Stomach (tissue), 9 donors: ENCODE data around the gene TMOD4. TPM values are rescaled to one million over a fixed set of nuclear protein-coding genes. Genes with fewer than 3 reads are reported as not detected.
"Not testable (repeated sequence)": the region's sequence is repeated elsewhere in the genome, so short reads cannot be mapped to it uniquely, and the experiment has no call there.

Experiments
- DNase-seq, 2 donors: peaks; one replicate each; pipeline versions ENCODE4 v3.0.0 to v3.0.0-alpha.2; 2013 to 2019
- H3K27ac ChIP-seq, 5 donors: fragments of 200-600 bp in 4 of 5; sonication (generic) in 4 of 5; one replicate each; pipeline ENCODE4 v1.5.1; 2013 to 2019; ENCODE audit warnings: mild to moderate bottlenecking in 1 of 5, moderate library complexity in 1 of 5
- H3K27me3 ChIP-seq, 3 donors: fragments of 200-600 bp; sonication (generic); one replicate each; pipeline ENCODE4 v1.5.1; 2017 to 2019; ENCODE audit warnings: mixed run types in 1 of 3
- H3K36me3 ChIP-seq, 4 donors: fragments of 200-600 bp; sonication (generic); 1 replicate in 3 of 4; 2 replicates in 1 of 4; pipeline ENCODE4 v1.5.1; 2016 to 2019
- H3K4me1 ChIP-seq, 4 donors: fragments of 200-600 bp; sonication (generic); one replicate each; pipeline ENCODE4 v1.5.1; 2016 to 2019
- H3K4me3 ChIP-seq, 4 donors: fragments of 200-600 bp; sonication (generic) in 3 of 4; one replicate each; pipeline ENCODE4 v1.5.1; 2016 to 2019; ENCODE audit warnings: mild to moderate bottlenecking in 1 of 4
- H3K9me3 ChIP-seq, 4 donors: fragments of 200-600 bp; sonication (generic); one replicate each; pipeline ENCODE4 v1.5.1; 2016 to 2019
- CTCF ChIP-seq, 7 experiments: fragments of 450-650 bp in 4 of 7; fragments of 200-600 bp in 3 of 7; sonication (generic) in 3 of 7; IDR thresholded peaks; one replicate each; pipeline ENCODE4 v1.5.1; 2016 to 2019; ENCODE audit warnings: antibody characterized with exemption in 7 of 7, control low read depth in 2 of 7, mild to moderate bottlenecking in 1 of 7
- EP300 ChIP-seq: sonication (generic); formaldehyde crosslinking; IDR thresholded peaks from one replicate; pipeline ENCODE4 v1.6.1; 2017; ENCODE audit warnings: antibody characterized with exemption
- POLR2A ChIP-seq, 4 donors: fragments of 450-650 bp; IDR thresholded peaks; one replicate each; pipeline ENCODE4 v1.6.1; 2016; ENCODE audit warnings: antibody characterized with exemption in 4 of 4, control low read depth in 2 of 4, mild to moderate bottlenecking in 1 of 4, moderate library complexity in 1 of 4
- POLR2AphosphoS5 ChIP-seq, 3 donors: sonication (generic); formaldehyde crosslinking; IDR thresholded peaks; one replicate each; pipeline ENCODE4 v1.6.1; 2016; ENCODE audit warnings: antibody characterized with exemption in 3 of 3
- WGBS, 5 donors: extraction: QIAGEN DNeasy Blood & Tissue Kit in 3 of 5; methylation state at CpG; one replicate each; pipeline versions ENCODE4 v1.1.5 to v1.1.7; 2013 to 2018; 5-methylcytosine and 5-hydroxymethylcytosine counted together
- intact Hi-C: fragments of 100-400 bp; cut with DNase I; formaldehyde crosslinking; loops from one replicate; pipeline ENCODE4 v1.15.1; 2023; ENCODE audit warnings: low total_unique reads
- polyA plus RNA-seq, 3 donors: library from polyadenylated mRNA; stranded (reverse); fragments of 200-250 nt; gene quantifications; one replicate each; pipeline ENCODE4 v1.2.3, GENCODE V29; 2013
- total RNA-seq, 5 donors: library from RNA; depleted of rRNA; stranded (reverse); fragments of >200 nt; gene quantifications; one replicate each; pipeline versions ENCODE4 v1.1.0 to v1.2.3, GENCODE V29; 2014 to 2016
- donor health status: healthy with polysubstance abuse.
- donor health status: Bipolar disorder and iron deficiency.
- donor health status: healthy.

The TMOD4 gene
- total and polyA plus RNA-seq, 8 donors = 1.2 TPM; not detected in 7

- intact Hi-C loops = no loop called here
- peaks cover 32 to 69% (median 52%) of the 10 kb centered on the region in 4 donors for H3K4me1 ChIP-seq
- peak within 1 kb of the TSS; percentile 73 to 91 (median 74) for H3K4me3 ChIP-seq
Observed at GRCh38 chr1:151198254-151199127, 22.7 kb upstream of the TMOD4 start, which contains the start of gene PIP5K1A. Gene PIP5K1A (plus strand): TSS chr1:151198552. CDS start chr1:151198997, 445 bp downstream.

DNA sequence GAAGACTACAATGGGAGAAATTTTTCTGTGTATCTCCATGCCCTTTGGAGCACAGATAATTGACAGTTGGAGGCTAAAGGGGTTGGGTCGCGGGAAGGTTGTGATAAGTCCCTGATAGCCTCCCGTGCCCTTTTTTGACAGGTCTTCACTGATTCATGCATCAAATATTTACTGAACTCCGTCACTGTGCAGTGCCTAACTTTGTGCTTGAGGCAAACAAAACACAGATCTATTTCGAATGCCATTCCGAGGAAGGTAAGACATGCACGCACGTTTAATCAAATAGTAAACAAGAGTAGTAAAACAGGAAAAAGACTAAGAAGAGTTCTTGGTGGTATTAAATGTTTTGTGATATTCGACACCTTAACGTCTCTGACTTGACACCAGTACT lies 22.1 kb upstream of the TMOD4 start:
- no peak for TF ChIP-seq EP300
- TF ChIP-seq CTCF (IDR thresholded peaks at IDR 0.05) = no peak
- no peak for TF ChIP-seq POLR2A (IDR thresholded peaks at IDR 0.05)
- no peak for TF ChIP-seq POLR2AphosphoS5 (IDR thresholded peaks at IDR 0.05)
- Histone ChIP-seq H3K4me3 (peak overlapping the region; percentile 73 to 91 (median 74)), H3K27me3 (no peaks in the 10 kb centered on the region), H3K9me3 (no peaks in the 10 kb centered on the region), H3K36me3 (peaks cover 5 to 8% (median 7%) of the 10 kb centered on the region in 4 donors), H3K27ac (peak overlapping the region; percentile 78 to 94 (median 93)), H3K4me1 (peaks cover 32 to 65% (median 50%) of the 10 kb centered on the region in 4 donors)
- intact Hi-C loops = no loop called here
- DNase-seq = peak in 1 of 2 donors; percentile 50
- WGBS, 5 donors = 4 to 9% (median 5%) methylated on average over 10 of the region's 10 CpGs

More at GRCh38 chr1:151198254-151199127, 22.7 kb upstream of the TMOD4 start, which contains the start of gene PIP5K1A:
- DNase-seq = peak; percentile 99
- peaks cover 8 to 14% (median 13%) of the 10 kb centered on the region in 4 donors for H3K36me3 ChIP-seq
- TF ChIP-seq POLR2A (IDR thresholded peaks at IDR 0.05) (peak in 2 of 4 donors; percentile 73 to 82), POLR2AphosphoS5 (IDR thresholded peaks at IDR 0.05) (peak; percentile 89 to 94 (median 91)), CTCF (IDR thresholded peaks at IDR 0.05) (peak in 1 of 7 experiments; percentile 19), EP300 (no peak)
- H3K9me3 ChIP-seq = no peaks in the 10 kb centered on the region
- 0 to 1% (median 0%) methylated on average over 51 to 60 of the region's 60 CpGs for WGBS, 5 donors
- peak within 1 kb of the TSS; percentile 78 to 94 (median 93) for H3K27ac ChIP-seq
- H3K27me3 ChIP-seq = no peaks in the 10 kb centered on the region

GRCh38 chr1:151196292-151196800 lies 20.6 kb upstream of the TMOD4 start:
- TF ChIP-seq CTCF (IDR thresholded peaks at IDR 0.05) (peak in 5 of 7 experiments; percentile 25 to 55 (median 35)), POLR2AphosphoS5 (IDR thresholded peaks at IDR 0.05) (peak in 1 of 3 donors; percentile 64), EP300 (no peak), POLR2A (IDR thresholded peaks at IDR 0.05) (no peak)
- DNase-seq = peak; percentile 71 to 90
- Histone ChIP-seq H3K4me1 (peaks cover 24 to 50% (median 36%) of the 10 kb centered on the region in 4 donors), H3K4me3 (peak overlapping the region in 1 of 4 donors; percentile 18), H3K27ac (peak overlapping the region; percentile 70 to 94 (median 92)), H3K36me3 (no peaks in the 10 kb centered on the region), H3K27me3 (no peaks in the 10 kb centered on the region), H3K9me3 (no peaks in the 10 kb centered on the region)
- 29 to 39% (median 34%) methylated on average over 14 of the region's 14 CpGs for WGBS, 5 donors
- intact Hi-C loops = no loop called here

GRCh38 chr1:151194894-151195594 lies 19.3 kb upstream of the TMOD4 start:
- Histone ChIP-seq H3K27ac (peak overlapping the region; percentile 75 to 94 (median 92)), H3K4me1 (peaks cover 19 to 43% (median 29%) of the 10 kb centered on the region in 4 donors), H3K4me3 (peak overlapping the region in 2 of 4 donors; percentile 10 to 21)
- WGBS, 5 donors = 40 to 56% (median 53%) methylated on average over 17 of the region's 17 CpGs
- H3K27me3 ChIP-seq, H3K9me3 ChIP-seq, H3K36me3 ChIP-seq, intact Hi-C loops: not testable (repeated sequence)
- peak; percentile 16 to 84 (median 64) for TF ChIP-seq POLR2AphosphoS5 (IDR thresholded peaks at IDR 0.05)
- peak; percentile 90 to 93 for DNase-seq
